ENCODE measurements around the gene DISP3. TPM values are rescaled to one million over a fixed set of nuclear protein-coding genes. Genes with fewer than 3 reads are reported as not detected.

Gene DISP3
- total and polyA plus RNA-seq, 9 donors = 0.08 to 0.36 (median 0.23) TPM; not detected in 5

DNA sequence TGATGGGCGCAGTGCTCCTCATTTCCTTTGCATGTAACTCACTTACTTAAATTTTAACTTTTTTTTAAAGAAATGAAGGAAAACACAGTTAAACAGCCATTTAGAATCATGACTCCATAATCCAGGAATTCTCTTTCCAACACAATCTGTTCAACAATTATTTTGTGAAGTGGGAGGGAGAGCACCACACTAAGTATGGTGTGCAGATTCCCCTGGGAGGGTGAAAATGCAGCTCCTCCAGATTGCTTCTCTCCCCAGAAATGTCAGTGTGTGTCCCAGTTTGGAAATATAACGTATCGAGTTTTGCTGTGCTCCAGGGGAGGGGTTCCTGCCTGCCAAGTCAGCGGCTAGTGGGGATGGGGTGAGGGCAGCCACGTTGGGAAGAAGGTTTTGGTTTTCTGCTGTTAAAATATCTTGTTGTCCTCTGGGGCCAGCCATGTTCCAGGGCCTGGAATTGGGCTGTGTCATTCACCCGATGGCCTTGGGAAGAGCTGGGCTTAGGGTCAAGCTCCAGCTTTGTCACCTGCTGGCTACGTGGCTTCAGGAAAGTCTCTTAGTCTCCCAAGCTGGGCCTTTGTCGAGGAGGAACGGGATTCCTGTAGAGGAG lies 17.3 kb upstream of the DISP3 start:
- WGBS, 3 donors = 24 to 44% (median 35%) methylated on average over 9 of the region's 9 CpGs
- intact Hi-C loops (cut with DNase I) = no loop called here

DNA sequence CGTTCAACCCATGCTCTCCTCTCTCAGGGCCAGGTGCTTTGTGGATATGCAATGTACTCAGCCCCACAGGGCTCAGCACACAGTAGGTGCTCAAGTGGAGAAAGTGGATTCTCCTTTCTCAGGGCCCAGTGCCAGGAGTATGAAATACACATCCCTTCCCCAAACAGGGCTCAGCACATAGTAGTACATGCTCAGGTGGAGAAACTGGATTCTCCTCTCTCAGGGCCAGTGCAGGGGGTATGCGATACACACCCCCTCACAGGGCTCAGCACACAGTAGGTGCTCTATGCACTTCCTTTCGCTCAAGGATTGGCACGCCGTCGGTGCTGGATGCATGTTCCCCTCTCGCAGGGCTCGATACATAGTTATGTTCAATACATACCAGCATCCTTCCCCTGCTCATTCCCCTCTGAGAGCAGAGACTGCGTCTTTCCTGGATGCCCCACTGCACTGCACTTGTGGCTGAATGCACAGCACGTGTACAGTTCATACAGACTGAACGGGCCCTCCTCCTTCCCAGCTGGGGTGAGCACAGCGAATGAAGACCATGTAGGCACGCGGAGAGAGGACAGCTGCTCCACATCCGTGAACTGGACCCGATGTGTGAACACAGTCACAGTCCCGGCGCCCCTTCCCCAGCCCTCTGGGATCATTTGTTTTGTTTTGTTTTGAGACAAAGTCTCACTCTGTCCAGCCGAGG lies 16.6 kb upstream of the DISP3 start:
- TF ChIP-seq EP300 (IDR thresholded peaks at IDR 0.05) (no peak), POLR2A (IDR thresholded peaks at IDR 0.05) (no peak)
- TF ChIP-seq, protein P1, sequence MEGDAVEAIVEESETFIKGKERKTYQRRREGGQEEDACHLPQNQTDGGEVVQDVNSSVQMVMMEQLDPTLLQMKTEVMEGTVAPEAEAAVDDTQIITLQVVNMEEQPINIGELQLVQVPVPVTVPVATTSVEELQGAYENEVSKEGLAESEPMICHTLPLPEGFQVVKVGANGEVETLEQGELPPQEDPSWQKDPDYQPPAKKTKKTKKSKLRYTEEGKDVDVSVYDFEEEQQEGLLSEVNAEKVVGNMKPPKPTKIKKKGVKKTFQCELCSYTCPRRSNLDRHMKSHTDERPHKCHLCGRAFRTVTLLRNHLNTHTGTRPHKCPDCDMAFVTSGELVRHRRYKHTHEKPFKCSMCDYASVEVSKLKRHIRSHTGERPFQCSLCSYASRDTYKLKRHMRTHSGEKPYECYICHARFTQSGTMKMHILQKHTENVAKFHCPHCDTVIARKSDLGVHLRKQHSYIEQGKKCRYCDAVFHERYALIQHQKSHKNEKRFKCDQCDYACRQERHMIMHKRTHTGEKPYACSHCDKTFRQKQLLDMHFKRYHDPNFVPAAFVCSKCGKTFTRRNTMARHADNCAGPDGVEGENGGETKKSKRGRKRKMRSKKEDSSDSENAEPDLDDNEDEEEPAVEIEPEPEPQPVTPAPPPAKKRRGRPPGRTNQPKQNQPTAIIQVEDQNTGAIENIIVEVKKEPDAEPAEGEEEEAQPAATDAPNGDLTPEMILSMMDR (IDR thresholded peaks at IDR 0.05) = no peak
- DNase-seq = no peak
- Histone ChIP-seq H3K27ac (no peak overlapping the region), H3K4me1 (ENCODE audit: insufficient read depth) (peaks cover 8% of the 10 kb centered on the region), H3K9me3 (no peaks in the 10 kb centered on the region), H3K27me3 (no peaks in the 10 kb centered on the region), H3K4me3 (no peak overlapping the region), H3K36me3 (no peaks in the 10 kb centered on the region)
- intact Hi-C loops (cut with DNase I) = no loop called here
- 37 to 45% (median 40%) methylated on average over 19 of the region's 19 CpGs for WGBS, 3 donors

More for the DNA sequence above, 17.3 kb upstream of the DISP3 start:
- DNase-seq = no peak
- Histone ChIP-seq H3K27ac (no peak overlapping the region), H3K4me3 (no peak overlapping the region), H3K27me3 (no peaks in the 10 kb centered on the region), H3K36me3 (no peaks in the 10 kb centered on the region), H3K9me3 (no peaks in the 10 kb centered on the region), H3K4me1 (ENCODE audit: insufficient read depth) (peaks cover 8% of the 10 kb centered on the region)
- TF ChIP-seq, protein P1 (IDR thresholded peaks at IDR 0.05) = no peak
- TF ChIP-seq POLR2A (IDR thresholded peaks at IDR 0.05) = no peak
- no peak for TF ChIP-seq EP300 (IDR thresholded peaks at IDR 0.05)

DNA sequence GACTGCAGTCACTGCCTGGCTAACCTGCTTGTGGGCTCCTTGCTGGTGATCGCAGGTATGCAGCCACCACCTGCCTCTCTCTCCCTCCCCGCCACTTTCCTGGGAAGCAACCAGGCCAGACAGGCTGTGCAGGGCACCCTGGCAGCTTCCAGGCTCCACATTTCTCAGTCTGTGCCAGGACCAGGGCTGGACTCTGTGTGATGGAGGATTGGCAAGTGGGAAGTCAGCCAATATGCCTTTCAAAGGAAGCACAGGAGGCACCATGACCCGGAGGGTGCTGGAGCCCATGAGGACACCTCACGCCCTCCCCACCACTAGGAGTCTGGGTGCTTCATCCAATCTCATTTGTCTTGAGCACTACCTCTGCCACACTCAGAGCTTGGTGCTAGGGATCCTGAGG lies 15.8 kb upstream of the DISP3 start:
- DNase-seq = no peak
- intact Hi-C loops (cut with DNase I) = no loop called here
- H3K4me3 ChIP-seq = no peak overlapping the region
- no peaks in the 10 kb centered on the region for H3K9me3 ChIP-seq
- no peaks in the 10 kb centered on the region for H3K27me3 ChIP-seq
- H3K36me3 ChIP-seq = no peaks in the 10 kb centered on the region
- no peak for TF ChIP-seq POLR2A (IDR thresholded peaks at IDR 0.05)
- TF ChIP-seq, protein P1 (IDR thresholded peaks at IDR 0.05) = no peak
- no peak for TF ChIP-seq EP300 (IDR thresholded peaks at IDR 0.05)
- H3K4me1 ChIP-seq (ENCODE audit: insufficient read depth) = peaks cover 8% of the 10 kb centered on the region
- 73 to 74% (median 73%) methylated on average over 4 of the region's 4 CpGs for WGBS, 3 donors
- H3K27ac ChIP-seq = no peak overlapping the region

DNA sequence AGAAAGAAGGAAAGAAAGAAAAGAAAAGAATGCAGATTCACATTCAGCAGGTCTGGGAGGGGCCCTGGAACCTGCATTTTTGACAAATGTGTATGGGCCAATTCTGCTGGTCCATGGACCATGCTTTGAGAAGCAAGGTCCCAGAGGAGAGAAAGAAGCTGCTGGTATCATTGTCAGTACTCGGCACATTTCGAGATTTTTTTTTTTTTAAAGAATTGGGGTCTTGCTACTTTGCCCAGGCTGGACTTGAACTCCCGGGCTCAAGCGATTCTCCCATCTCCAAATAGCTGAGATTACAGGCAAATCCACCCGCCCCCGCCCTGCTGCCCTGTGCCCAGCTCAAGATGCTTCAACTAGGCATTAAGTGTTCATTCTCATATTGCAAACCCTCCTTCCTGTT lies 13.6 kb upstream of the DISP3 start:
- no peak overlapping the region for H3K4me3 ChIP-seq
- TF ChIP-seq EP300 (IDR thresholded peaks at IDR 0.05) (no peak), POLR2A (IDR thresholded peaks at IDR 0.05) (no peak)
- TF ChIP-seq, protein P1 (IDR thresholded peaks at IDR 0.05) = no peak
- no peaks in the 10 kb centered on the region for H3K9me3 ChIP-seq
- no peaks in the 10 kb centered on the region for H3K36me3 ChIP-seq
- peaks cover 3% of the 10 kb centered on the region for H3K4me1 ChIP-seq (ENCODE audit: insufficient read depth)
- DNase-seq = no peak
- no peak overlapping the region for H3K27ac ChIP-seq
- 80 to 83% (median 81%) methylated on average over 6 of the region's 6 CpGs for WGBS, 3 donors
- no peaks in the 10 kb centered on the region for H3K27me3 ChIP-seq
- intact Hi-C loops (cut with DNase I) = no loop called here

All from ovary (tissue), 9 donors.